WI38 (cell line): ENCODE data around the gene UBA52.

Experiments
- H3K4me3 ChIP-seq: 2 replicates; pipeline ENCODE4 v1.5.1; 2011; ENCODE audit warnings: low read depth, mild to moderate bottlenecking, control low read depth, low read length
- TF ChIP-seq, protein P1 (sequence below): IDR thresholded peaks from 2 replicates; pipeline ENCODE4 v1.5.1; 2012; ENCODE audit warnings: low read depth, mild to moderate bottlenecking, control low read depth, low read length

UBA52 gene

DNA sequence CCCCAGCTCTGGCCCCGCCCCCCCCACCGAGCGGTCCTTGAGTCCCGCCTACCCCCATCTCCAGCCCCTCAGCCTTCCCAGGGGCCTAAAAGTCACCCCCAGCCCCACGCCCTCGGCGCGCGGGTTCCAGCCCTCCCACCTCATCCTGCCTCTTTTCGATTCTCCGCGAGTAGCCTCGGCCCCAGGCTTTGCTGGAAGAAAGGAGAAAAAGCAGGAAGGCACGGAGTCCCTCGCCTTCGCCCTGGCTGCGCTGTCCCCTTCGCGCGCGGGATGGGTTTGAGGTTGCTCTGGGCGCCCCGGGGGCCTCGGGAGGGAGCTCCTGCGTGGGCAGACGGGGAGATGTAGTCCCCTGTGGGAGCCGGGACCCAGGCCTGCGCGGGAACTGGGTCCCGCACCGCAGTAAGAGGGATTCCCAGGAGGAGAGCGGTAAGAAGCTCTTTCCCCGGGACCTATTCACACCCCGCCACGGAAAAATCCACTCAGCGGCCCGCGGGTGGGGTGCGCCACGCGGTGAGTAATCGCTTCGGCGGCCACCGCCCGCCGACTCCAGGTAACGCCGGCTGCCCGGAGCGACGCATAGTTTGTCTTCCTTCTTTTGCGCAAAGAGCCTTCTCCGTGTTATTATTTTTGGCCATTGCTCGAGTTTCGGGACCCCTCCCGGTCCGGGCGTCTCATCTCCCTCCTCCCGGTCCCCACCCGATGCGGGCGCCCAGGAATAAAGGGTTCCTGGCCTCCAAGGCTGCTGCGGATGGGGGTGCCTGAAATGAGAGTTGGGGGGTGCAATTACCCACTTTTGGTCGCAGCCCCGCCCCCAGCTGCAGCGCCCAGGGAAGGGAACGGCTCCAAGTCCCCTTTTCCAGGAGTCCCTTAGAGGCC lies 35.8 kb downstream of the UBA52 start:
- TF ChIP-seq, protein P1, sequence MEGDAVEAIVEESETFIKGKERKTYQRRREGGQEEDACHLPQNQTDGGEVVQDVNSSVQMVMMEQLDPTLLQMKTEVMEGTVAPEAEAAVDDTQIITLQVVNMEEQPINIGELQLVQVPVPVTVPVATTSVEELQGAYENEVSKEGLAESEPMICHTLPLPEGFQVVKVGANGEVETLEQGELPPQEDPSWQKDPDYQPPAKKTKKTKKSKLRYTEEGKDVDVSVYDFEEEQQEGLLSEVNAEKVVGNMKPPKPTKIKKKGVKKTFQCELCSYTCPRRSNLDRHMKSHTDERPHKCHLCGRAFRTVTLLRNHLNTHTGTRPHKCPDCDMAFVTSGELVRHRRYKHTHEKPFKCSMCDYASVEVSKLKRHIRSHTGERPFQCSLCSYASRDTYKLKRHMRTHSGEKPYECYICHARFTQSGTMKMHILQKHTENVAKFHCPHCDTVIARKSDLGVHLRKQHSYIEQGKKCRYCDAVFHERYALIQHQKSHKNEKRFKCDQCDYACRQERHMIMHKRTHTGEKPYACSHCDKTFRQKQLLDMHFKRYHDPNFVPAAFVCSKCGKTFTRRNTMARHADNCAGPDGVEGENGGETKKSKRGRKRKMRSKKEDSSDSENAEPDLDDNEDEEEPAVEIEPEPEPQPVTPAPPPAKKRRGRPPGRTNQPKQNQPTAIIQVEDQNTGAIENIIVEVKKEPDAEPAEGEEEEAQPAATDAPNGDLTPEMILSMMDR, result no peak
- 0 out of 2 replicates have a peak overlapping the region, but pooled peaks have one; percentile 8 for H3K4me3 ChIP-seq

DNA sequence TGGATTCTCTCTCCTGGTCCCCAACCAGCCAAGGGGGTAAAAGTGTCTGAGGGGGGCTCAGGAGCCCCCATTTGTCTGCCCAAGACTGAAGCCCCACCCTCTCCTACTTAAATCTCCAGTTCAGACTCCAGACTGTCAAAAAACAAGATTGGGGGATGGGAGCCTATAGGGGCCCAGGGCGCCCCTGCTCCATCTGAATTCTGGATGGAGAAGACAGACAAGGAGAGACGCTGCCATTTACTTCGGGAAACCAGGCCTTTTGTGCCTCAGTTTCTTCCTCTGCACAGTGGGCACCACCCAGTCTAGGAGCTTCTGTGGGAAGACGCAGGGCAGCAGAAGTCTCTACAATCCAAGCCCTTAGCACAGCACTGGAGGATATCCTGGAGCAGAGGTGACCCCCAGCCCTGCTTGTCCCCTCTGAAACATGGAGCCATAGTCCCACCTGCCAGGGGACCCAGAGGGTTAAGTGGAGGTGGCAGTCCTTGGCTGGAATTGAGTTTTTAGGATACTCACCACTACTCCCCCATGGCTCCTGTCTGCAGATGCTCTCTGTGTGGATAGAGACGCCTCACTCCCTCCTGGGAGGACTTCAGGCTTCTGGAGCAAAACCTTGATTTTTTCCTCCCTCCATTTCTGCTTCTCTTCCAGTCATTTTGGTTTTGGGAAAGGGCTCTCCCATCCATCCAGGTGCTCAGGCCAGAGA lies 36.6 kb downstream of the UBA52 start:
- H3K4me3 ChIP-seq, result no peak overlapping the region

DNA sequence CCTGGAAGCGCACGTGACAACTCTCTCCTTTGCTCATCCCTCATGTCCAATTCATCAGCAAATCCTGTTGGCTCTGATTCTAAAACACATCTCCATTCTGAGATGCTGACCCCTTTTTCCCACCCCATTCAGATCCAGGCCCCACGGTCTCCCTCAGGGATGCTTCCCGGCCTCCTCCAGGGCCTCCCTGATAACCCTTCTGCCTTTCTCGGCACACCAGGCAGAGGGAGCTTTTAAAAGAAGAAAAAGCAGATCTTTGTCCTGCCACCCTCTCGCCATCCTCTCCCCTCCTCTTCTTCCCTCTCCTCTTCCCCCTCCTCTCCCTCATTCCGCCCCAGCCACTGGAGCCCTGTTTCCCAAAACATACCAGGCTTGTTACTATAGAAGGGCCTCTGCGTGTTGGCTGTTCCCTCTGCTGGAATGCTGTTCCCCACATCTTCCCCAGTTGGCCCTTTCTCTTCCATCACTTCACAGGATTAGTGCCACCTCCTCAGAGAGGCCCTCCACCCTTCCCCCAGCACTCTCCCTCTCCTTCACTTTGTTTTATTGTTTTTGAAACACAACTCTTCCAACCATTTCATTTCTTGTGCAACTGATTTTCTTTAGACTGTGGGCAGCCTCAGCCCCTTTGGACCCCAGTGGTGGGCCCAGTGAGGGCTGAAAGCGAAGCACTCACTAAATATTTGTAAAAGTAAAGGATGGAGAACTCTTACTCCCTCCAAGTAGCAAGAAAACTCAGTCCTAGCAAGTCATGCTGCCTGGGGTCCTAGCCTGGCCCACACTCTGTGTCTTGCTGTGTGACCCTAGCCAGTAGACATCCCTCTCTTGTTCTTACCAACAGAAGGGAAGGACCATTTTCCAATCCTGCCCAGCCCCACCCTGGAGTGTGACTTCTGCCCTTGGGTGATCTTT lies 37.4 kb downstream of the UBA52 start:
- no peak overlapping the region for H3K4me3 ChIP-seq
- TF ChIP-seq, protein P1, result no peak

More for the DNA sequence above, 36.6 kb downstream of the UBA52 start:
- TF ChIP-seq, protein P1, result no peak

DNA sequence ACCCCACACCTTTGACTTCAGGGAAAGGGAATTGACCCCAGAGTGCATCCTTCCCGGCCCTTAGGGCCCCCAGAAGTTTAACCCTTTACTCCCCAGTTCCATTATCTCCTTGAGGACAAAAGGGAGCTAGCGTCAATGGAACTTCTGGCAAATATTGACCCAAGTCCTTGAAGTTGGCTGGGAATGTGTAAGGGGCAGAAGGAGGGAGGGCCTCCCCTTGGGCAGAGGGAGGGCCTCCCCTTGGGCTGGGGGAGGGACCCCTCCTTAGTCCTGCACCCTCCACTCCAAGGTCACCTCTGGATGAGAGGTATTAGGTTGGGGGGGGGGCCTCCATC lies 38.0 kb downstream of the UBA52 start:
- TF ChIP-seq, protein P1, result no peak

DNA sequence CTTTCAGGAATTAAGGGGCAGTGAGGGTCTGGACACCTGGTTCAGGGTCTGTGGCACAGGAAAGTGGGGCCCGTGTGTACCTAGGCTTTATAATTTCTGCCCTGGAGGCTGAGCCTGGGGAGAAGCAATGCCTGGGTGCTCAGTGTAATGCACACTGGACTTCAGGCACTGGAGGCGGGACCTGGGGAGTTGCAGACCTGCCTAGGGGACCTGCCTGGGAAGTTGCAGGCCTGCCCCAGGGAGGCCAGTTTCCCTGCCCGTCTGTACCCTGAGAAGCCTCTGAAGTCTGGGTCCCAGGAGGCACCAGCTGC lies 38.5 kb downstream of the UBA52 start:
- TF ChIP-seq, protein P1, result no peak

More for the DNA sequence above, 38.0 kb downstream of the UBA52 start:
- no peak overlapping the region for H3K4me3 ChIP-seq

DNA sequence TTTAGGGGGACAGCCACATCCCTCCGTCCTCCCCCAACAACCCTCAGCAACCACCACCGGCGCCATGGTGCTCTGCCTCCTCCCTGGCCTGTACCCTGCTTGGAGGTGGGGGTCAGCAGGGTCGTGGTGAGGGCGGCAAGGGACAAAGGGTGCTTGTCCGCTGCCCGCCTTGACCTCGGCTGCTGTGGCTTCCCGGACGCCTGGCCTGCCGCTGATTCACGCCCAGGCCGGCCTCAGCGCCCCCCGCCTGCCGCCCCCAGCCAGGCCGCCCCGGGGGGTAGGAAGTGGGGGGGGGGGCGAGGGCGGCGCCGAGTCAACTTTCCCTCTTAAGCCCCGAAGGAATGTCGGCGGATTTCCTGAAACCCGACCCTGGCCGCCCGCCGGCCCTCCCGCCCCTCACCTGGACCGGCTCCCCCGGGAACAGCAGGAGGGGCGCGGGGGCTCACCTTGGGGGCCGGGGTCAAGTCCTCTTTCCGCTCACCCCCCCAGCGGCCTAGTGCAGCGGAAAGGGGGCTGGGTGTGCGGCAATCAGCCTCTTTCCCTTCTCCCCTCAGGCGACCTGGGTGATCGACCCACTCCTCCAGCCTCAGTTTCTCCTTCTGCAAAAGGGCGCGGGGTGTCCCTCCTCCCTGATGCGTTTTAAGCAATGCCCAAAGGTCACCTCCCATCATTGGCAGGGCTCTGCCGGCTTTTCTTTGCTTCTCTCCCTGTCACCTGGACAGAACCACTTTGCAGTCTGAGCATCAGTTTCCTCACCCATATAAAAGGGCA lies 39.1 kb downstream of the UBA52 start:
- TF ChIP-seq, protein P1, result no peak
- no peak overlapping the region for H3K4me3 ChIP-seq

More for the DNA sequence above, 38.5 kb downstream of the UBA52 start:
- H3K4me3 ChIP-seq, result no peak overlapping the region
